Gastrocnemius medialis (tissue), 4 donors: ENCODE results near the gene SLC50A1.

ENCODE experiments used
- POLR2A ChIP-seq, 2 donors: fragments of 450-650 bp; IDR thresholded peaks; one replicate each; pipeline ENCODE4 v1.6.1; 2017; ENCODE audit warnings: antibody characterized with exemption in 2 of 2, mild to moderate bottlenecking in 2 of 2, moderate library complexity in 2 of 2
- TF ChIP-seq, protein P1 (sequence below), 5 experiments: fragments of 450-650 bp in 3 of 5; fragments of 200-600 bp in 2 of 5; sonication (generic) in 2 of 5; IDR thresholded peaks in 4 of 5; conservative IDR thresholded peaks in 1 of 5; 1 replicate in 4 of 5; 2 replicates in 1 of 5; pipeline ENCODE4 v1.5.1; 2016 to 2019; ENCODE audit warnings: antibody characterized with exemption in 5 of 5, mild to moderate bottlenecking in 3 of 5, moderate library complexity in 3 of 5

DNA sequence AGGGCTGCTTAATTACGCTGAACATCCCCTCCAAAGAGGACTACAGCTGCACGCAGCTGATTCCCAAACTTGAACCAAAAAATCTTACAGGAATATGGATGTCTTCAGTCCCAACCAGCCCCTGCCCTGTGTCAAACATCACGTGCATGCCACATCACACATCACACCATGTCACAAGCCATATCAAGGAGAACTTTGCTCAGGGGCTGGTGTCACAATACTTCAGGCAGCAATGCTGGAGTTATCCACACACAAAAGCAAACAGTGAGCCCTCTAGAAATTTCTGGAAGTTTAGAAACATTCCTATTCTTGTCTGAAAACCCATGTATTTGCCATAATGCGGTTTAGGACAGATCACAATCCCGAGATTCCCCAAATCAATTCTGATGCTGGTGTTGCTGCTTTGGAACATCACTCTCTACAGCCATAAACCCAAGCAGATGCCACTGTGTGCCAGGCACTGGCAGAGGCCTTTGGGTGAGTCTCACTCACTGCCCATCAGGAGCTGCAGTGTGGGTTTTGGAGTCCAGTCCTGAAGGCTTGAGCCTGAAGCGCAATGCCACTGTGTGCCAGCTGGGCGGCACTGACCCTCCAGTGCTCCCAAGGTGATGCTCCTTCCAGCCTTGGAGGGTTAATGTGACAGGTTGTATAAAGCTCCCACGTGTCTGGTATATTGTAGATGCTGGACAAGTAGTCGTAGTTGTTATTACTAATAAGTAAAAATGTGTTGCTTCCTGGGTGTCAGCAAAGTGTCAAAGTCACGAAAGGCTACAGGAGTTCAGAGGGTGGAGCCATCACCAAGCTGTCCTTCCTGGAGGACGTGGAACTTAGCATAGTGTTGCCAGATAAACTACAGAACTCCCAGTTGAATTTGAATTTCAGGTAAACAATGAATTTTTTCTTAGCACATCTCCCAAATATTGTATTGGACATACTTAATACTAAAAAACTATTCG, 28.1 kb upstream of the SLC50A1 start:
- TF ChIP-seq, protein P1, sequence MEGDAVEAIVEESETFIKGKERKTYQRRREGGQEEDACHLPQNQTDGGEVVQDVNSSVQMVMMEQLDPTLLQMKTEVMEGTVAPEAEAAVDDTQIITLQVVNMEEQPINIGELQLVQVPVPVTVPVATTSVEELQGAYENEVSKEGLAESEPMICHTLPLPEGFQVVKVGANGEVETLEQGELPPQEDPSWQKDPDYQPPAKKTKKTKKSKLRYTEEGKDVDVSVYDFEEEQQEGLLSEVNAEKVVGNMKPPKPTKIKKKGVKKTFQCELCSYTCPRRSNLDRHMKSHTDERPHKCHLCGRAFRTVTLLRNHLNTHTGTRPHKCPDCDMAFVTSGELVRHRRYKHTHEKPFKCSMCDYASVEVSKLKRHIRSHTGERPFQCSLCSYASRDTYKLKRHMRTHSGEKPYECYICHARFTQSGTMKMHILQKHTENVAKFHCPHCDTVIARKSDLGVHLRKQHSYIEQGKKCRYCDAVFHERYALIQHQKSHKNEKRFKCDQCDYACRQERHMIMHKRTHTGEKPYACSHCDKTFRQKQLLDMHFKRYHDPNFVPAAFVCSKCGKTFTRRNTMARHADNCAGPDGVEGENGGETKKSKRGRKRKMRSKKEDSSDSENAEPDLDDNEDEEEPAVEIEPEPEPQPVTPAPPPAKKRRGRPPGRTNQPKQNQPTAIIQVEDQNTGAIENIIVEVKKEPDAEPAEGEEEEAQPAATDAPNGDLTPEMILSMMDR (IDR thresholded peaks at IDR 0.05 in 4 of 5, conservative IDR thresholded peaks at IDR 0.05 in 1 of 5) = no peak
- no peak for TF ChIP-seq POLR2A (IDR thresholded peaks at IDR 0.05)
